GM21737 (cell line): ENCODE measurements around the gene SEMA3B.
A peak's percentile ranks its signal among the peaks of the same experiment; 100 is the strongest.
"Not testable (repeated sequence)": the region's sequence is repeated elsewhere in the genome, so short reads cannot be mapped to it uniquely, and the experiment has no call there.

ENCODE experiments used
- ATAC-seq: cut with Tn5 transposase; IDR thresholded peaks from one replicate; pipeline ENCODE4 v1.9.1; 2021; ENCODE audit warnings: mild to moderate bottlenecking, moderate library complexity; ENCODE audit not compliant: unreplicated experiment

SEMA3B gene

DNA sequence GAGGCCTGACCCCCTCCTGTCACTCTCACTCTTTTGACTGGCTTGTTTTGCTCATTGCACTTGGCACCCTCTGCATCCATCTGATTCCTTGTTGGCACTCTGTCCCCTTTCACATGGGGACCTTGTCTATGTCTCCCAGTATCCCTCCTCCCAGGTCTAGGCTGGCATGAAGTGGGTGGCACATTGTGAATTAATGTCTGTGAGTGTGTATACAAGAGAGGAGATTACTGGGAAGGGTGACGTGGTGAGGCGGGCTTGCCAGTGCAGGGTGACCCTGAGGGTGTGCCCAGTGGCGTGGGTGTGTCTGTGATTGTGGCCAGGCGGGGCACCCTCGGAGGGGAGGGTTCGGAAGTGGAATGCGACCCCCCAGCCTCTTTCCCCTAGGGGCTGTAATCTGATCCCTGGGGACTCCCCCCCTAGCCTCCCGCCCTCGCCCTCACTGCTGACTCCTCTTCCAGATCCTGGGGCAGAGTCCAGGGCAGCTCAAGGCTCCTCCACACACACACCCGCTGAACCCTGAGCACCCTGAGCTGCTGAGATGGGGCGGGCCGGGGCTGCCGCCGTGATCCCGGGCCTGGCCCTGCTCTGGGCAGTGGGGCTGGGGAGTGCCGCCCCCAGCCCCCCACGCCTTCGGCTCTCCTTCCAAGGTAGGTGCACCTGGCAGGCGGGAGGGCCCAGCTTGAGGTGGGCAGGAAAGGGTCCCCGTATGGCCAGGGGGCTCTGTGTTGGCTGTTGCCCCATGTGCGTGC is at the start of gene SEMA3B:
Gene SEMA3B, plus strand, starts transcription at position 445 of the 749 bp plus-strand sequence. Its CDS starts 94 bp downstream, at position 539.
- no peak for ATAC-seq

DNA sequence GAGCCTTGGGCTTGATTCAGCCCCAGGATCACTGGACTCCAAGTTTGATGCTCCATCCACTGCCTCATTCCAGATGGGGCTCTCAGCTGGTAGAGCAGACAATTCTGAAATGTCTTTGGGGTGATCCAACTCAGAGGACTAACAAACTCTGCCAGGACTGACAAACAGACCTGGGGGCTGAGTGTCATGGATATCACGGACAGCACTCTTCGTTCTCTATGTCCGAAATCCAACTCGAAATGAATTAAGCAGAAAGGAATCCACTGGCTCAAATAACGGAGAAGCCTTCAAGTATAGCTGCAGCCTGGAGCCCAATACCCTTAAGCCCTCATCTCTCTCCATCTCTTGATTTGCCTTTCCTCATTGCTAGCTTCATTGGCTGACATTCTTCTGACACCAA is 49.7 kb upstream of the SEMA3B start:
- no peak for ATAC-seq

- no peak for ATAC-seq
Observed at GRCh38 chr3:50220109-50220508, 48.8 kb upstream of the SEMA3B start.

GRCh38 chr3:50221051-50221410 is 47.9 kb upstream of the SEMA3B start:
- ATAC-seq: no peak

- ATAC-seq: no peak
Observed at GRCh38 chr3:50221411-50222168, 47.4 kb upstream of the SEMA3B start.

DNA sequence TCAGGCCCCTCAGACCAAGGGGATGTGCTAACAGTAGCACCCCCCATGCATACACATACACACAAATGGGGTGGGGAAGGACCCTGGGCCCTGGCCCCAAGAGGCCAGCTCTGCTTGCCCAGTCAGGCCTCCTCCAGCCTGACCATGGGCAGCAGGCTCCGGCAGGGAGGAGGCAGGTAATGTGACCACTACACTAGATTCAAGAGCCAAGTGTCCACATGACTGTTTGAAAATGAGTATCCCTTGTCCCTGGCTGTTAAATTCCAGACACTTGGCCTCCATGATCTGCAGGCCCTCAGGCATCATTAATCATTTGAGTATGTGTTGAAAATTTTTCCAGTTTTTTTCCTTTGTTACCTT is 46.8 kb upstream of the SEMA3B start:
- ATAC-seq: no peak

DNA sequence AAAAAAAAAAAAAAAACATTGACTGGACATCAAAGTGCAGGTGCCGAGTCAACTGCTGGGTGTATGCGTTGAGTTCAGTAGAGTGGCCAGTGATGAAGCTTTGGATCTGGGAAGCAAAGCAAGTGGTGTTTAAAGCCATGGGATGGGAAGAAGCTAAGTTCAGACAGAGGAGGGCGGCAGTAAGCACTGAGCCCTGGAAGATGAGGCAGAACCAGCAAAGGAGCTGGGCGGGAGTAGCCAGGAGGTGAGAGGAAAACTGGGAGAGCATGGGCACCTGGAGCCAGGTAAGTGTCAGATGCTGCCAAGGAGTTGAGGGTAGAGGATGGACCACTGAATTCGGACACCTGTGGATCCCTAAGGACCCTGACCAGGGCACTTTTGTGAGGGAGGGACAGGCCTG is 44.3 kb upstream of the SEMA3B start:
- ATAC-seq: no peak

GRCh38 chr3:50226888-50227389 is 42.0 kb upstream of the SEMA3B start:
- ATAC-seq: no peak

- peak; percentile 83 for ATAC-seq
Observed at GRCh38 chr3:50227390-50228183, 41.4 kb upstream of the SEMA3B start.

DNA sequence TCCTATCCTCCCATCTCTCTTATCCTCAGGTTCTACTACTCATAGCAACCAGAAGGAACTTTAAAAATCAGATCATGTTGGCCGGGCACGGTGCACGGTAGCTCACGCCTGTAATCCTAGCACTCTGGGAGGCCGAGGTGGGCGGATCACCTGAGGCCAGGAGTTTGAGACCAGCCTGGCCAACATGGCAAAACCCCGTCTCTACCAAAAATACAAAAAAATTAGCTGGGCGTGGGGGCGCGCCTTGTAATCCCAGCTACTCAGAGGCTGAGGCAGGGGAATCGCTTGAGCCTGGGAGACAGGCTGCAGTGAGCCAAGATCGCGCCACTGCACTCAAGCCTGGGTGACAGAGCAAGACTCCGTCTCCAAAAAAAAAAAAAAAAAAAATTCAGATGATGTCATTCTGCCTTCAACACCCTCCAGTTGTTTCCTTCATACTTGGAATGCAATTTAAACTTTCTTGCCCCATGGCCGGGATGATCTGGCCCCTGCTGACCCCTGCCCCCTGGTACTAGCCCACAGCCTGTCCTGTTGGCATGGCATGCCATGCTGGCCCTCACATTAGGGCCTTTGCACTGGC is 40.7 kb upstream of the SEMA3B start:
- not testable (repeated sequence) for ATAC-seq

DNA sequence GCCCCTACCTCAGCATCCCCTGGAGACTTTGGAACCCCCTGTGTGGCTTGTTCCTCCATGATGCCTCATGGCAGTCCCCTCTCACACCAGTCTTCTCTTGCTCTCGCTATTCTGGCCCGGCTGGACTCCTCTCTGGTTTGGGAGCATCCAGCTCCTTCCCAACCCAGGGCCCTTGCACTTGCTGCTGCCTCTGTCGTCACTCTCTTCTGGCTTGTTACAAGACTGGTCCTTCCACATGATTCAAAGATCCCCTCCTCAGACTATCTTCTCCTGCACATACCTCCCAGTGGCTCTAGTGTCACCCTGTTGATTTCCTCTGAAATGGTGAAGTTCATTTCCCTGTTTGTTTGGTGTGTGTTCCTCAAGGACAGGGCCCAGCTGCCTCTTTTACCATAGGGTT is 39.5 kb upstream of the SEMA3B start:
- no peak for ATAC-seq

- ATAC-seq: no peak
Observed at GRCh38 chr3:50230104-50230793, 38.7 kb upstream of the SEMA3B start.

DNA sequence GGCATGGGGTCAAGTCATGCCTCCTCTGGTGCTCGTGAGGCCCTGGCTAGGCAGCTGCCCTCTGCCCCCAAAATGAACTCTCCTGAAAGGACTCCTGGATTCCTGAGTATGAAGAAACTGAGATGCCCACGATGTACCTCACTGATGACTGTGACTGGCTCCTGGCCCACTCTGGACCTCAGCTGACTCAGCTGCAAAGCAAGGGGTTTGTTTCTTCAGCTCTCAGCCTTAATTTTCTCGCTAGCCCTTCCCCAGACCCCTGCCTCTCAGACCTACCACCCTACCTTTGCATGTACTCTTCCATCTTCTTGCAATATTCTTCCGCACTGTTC is 38.2 kb upstream of the SEMA3B start:
- no peak for ATAC-seq

- no peak for ATAC-seq
Observed at GRCh38 chr3:50231581-50231980, 37.4 kb upstream of the SEMA3B start.

DNA sequence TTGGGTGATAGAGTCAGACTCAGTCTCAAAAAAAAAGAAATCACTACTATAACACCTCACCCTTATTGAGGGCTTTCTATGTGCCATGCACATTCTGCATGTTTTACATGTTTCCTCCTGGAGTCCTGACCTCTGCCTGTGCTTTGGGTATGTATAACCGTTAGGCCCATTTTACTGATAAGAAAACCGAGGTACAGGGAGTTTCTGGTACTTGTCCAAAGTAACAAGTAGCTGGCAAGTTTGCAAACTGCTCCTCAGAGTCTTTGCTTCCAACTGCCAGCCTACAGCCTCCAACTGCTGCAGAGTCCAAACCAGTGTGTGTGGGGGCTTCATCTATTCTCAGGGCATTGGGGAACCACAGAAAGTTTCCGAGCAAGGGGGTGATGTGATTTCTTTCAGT is 36.6 kb upstream of the SEMA3B start:
- ATAC-seq: no peak

GRCh38 chr3:50233176-50233575 is 35.8 kb upstream of the SEMA3B start:
- no peak for ATAC-seq

- ATAC-seq: peak; percentile 90
Observed at GRCh38 chr3:50235716-50236483, 33.0 kb upstream of the SEMA3B start, which contains the start of gene GNAI2. Gene GNAI2 (plus strand): TSS chr3:50236204. CDS start chr3:50236336, 132 bp downstream.

DNA sequence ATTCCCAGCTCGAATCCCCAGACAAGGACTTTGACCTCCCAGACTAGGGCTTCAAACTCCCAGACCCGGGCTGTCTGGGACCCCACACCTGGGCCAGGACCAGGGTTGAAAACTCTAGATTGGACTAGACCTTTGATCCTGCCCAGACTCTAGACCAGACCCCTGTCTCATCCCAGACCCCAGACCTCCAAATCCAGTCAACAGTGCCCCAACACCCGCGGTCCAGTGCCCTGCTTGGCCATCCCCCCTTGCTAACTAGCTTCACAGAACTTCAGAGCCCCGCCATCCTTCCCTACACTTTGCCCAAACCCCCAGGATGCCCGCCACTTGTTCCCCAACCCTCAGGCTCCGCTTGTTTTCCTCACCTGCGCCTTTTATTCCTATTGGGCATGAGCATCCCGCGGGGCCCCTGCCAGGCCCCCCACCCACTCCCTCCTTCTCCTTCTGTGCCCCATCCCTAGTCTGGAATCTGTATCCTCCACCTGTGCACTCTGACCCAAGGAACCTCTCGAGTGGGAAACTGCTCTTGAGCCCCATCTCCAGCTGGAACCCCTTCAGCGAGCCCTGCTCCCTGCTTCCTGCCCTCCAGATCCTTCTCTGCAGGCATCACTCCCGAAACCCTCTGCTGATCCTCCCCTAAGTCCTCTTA is 32.3 kb upstream of the SEMA3B start:
- ATAC-seq: no peak

DNA sequence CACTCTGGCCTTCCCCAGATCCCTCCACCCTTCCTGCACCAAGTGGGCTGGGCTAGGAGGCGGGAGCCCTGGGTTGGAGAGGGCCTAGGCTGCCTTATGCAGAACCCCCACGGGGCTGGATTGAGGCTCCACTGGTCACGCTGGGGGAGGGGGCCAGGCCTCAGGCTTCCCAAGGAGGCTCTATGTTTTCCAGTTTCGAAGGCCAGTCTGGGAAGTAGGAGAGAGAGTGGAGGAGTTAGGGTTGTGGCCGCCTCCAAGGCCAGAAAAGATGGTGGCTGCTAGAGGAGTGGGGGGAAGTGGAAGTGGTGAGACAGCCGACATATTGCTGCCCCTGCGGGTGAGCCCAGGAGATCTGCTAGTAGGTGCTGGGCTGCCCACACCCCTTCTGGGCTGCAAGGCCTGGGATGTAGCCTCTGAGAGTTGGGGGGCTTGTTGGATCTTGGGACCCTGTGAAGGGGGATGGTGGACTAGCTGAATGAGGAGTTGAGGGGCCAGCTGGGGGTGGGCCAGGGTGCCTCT is 31.8 kb upstream of the SEMA3B start:
- ATAC-seq: no peak
